HG02852 (cell line): ENCODE results near the gene CDC42BPB.
A peak's percentile ranks its signal among the peaks of the same experiment; 100 is the strongest.
"Not testable (repeated sequence)": the region's sequence is repeated elsewhere in the genome, so short reads cannot be mapped to it uniquely, and the experiment has no call there.

ENCODE experiments used
- ATAC-seq: cut with Tn5 transposase; IDR thresholded peaks from one replicate; pipeline ENCODE4 v1.9.1; 2021; ENCODE audit warnings: mild to moderate bottlenecking, moderate library complexity; ENCODE audit not compliant: unreplicated experiment

Gene CDC42BPB

DNA sequence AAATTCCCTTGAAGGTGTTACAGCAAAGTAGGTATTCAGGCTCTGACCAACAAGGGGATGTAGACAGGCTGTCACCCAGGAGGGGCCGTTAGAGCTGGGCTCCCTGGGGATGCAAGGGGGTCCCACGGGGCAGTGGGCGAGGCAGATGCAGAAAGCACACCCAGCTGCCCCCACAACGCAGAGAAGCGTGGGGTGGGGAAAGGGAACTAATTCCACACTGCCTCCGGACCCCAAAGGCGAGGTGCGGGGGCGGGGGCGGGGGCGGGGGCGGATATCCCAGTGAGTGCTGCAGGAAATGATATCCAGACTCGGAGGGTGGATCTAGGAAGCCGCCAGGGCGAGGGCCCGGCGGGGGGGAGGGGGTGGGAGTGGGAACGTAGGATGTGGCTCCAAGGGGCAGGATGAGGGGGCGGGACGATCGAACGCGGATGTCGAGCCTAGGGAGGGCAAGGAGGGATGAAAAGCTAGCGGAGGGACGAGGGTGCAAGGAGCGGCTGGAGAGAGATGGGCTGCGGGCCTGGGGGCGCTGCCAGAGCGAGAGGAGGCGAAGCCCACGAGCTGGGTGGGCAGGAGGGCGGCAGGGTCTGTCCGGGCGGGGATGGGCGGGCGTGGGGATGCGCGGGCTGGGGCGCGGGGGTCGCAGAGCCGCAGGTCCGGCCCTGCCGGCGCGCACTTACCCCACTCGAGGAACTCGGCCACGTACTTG, 874 bp downstream of the CDC42BPB start:
- no peak for ATAC-seq

DNA sequence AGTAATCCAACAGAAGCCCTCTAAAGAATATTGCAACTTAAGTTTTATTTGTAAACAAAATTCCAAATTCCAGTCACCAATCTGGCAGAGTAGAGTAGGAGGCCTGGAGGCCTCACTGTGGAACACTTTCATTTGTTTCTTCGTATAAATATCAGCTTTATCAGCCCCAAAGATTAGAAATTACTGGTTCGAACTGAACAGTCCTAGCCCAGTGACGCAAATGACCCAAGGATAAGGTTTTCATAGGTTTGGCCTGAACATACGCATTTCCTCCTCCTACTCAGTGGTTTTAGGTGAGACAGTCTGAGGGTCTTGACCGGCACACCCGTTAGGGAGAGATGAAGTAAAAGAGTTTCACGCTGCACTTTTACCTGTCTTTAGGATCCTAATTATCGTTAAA, 1.7 kb downstream of the CDC42BPB start:
- ATAC-seq, result no peak

DNA sequence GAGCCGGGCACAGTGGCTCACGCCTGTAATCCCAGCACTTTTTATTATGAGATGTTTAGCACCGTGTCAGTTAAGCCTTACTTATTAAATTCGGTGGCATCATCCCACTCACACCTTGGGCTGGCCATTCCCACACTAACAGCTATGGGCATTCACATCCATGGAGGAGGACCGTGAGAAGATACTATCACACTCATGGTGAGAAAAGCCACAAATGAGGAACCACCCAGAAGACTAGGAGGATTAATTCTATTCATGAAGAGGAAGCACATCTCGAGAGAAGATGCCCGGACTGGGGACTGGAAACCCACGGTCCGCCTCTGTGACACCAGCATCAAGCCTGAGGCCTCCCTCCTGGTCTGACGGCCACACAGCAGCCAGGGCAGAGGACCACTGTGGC, 4.9 kb downstream of the CDC42BPB start:
- no peak for ATAC-seq

DNA sequence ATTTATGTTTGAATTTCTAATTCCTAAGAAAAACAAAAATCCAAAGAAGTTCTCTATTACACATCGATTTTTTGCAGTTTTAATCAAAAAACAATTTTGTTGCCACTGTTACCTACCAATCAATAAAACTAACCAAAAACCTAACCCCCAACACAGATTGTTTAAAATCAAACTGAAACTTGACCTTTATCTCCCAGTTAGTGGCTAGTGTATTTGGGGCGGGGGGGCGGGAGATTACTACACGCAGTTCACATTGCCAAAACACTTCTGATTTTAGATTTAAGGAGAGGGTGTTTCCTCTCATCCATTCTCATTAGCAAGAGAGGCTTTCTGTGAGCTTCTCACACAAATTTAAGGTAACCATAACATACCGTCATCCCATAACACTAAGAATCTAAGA, 6.4 kb downstream of the CDC42BPB start:
- no peak for ATAC-seq

DNA sequence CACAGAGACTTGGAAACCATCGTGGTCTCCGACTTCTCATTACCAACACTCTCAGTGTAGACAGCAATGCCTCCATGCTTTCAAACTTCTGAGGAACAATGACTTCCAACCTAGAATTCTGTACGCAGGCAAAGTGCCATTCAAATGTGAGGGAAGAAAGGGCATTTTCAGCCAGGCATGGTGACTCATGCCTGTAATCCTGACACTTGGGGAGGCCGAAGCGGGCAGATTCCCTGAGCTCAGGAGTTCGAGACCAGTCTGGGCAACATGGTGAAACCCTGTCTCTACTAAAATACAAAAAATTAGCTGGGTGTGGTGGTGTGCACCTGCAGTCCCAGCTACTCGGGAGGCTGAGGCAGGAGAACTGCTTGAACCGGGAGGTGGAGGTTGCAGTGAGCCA, 9.9 kb downstream of the CDC42BPB start:
- not testable (repeated sequence) for ATAC-seq

DNA sequence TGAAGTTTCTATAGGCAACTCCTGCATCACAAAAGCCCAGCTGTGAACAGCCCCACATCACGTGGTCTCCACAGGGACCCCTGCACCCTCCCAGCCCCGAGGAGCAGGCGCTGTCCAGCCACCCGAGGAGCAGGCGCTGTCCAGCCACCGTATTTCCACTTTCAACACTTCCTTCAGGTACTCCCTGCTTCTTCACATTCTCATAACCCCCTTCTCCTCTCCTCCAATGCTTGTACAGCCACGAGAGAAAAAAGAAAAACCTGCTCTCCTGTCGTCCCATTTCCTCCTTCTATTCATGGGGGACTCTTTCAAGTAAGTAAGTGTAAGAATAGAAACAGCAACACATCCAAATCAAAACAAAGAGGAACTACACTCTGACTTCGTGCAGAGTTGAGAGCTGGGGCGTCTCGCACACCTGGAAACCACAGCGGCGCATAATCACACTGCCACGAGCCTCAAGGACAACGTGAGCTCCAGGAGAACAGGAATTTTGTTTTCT, 11.9 kb downstream of the CDC42BPB start:
- ATAC-seq, result peak; percentile 57

DNA sequence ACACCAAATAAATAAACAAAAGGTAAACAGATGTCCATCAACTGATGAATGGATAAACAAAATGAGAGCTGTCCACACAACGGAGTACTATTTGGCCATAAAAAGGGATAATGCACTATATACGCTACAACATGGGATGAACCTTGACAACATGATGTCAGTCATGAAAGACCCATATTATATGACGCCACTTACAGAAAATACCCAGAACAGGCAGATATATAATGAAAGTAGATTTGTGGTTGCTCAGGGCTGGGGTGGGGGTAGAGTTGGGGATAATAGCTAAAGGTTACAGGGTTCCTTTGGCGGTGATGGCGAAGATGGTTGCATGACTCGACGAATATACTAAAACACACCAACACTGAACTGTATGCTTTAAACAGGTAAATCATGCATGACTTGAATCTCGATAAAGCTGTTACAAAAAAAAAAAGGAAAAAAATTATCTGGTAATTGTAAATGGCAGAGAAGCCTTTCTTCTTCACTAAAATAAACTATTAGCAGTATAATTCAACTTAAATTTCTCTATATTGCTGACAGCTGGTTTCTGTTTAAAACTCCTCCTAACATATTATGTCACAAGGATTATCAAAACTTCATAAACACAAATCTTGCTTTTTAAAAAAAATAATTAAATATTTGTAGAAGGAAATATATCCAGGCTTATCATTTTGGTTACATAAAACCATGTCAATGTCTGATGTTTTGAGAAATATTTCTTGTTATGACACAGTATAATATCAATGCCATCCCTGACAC, 13.9 kb downstream of the CDC42BPB start:
- no peak for ATAC-seq

DNA sequence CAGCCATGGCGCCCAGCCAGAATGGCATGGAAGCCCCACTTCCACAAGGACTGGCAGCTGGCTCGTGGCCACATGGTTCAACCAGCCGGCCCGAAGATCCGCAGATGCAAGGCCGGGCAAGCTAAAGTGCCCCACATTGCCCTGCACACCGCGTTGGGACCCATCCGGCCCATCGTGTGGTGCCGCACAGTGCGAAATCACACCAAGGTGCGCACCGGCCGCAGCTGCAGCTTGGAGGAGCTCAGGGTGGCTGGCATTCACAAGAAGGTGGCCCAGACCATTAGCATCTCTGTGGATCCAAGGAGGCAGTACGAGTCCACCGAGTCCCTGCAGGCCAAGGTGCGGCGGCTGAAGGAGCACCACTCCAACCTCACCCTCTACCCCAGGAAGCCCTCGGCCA, 15.9 kb downstream of the CDC42BPB start:
- ATAC-seq, result no peak

DNA sequence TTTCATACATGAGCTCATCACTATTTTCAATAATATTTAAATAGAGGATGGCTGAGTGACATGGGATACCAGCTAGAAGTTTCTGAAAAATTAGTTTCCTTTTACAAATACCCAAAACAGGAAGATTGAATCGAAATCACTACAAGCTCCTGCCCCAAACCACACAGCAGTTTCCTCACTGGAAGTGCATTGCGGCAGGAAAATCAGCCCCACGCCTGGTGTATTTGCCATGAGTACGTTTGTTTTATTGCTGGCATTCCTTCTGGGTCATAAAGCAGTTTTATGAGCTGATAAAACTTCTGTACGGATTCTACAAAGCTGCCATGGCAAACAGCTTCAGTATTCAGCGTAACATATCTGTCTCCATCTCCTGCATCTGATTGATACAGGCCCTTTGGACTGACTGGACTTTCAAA, 23.7 kb downstream of the CDC42BPB start:
- no peak for ATAC-seq

DNA sequence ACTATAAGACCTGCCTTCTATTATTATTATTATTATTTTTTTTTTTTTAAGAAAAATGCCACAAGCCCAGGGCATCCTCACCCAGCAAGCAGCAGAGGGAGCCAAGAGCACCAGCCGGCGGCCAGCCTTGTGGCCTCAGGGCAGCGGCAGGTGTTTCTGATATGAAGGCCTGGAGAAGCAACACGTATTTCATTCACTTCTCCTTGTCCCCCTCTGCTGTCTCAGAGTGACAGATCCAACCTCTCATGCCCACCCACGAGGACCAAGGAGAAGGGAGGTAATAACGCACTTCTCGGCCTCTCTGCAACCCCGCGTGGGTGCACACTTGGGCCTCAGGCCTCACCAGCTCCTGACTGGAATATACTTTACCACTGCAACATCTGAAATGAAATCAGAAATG, 25.4 kb downstream of the CDC42BPB start:
- no peak for ATAC-seq

DNA sequence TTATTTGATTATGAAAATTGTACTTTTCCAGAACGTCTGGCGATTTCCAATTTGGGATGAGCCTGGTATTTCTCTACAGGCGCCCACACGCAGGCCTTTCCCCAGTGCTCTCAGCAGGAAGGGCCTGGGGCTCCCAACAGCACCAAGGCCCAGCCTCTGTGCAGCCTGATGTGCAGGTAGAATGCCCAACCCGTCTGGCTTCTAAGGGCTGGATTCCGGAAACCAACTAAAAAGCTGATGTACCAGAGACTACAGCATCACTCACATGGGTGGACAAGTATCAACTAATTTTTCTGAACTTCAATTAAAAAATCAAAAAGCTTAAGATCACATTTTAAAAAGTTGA, 25.8 kb downstream of the CDC42BPB start:
- ATAC-seq, result no peak

DNA sequence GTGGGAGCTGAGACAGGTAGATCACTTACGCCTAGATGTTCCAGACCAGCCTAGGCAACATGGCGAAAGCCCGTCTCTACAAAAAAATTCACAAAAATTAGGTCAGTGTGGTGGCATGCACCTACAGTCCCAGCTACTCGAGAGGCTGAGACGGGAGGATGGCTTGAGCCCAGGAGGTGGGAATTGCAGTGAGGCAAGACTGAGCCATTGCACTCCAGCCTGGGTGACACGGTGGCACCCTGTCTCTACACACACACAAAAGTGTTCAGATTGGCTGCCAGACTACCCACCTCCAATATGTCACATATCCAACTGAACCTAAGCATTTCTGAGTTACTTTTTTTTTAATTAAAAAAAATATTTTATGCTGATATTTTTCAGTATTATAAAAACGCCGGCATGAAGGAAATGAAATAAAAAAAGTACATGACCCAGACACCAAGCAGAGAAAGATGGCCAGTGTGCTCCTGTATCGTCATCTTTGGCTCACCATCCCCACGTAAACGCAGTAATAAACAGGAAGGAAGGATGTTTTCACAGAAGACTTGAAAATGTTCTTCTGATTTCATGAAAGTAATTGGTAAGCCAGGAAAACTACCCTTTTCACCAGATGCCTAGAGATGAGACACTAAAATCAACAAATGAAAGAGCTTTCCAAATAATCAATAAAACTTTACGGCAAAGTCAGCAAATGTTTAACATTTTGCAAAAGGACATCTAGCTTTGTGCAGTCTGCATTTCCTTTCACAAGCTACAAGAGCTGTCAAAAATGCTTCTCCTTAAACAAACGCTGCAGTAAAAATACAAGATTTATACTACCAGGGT, 26.4 kb downstream of the CDC42BPB start:
- ATAC-seq, result no peak

DNA sequence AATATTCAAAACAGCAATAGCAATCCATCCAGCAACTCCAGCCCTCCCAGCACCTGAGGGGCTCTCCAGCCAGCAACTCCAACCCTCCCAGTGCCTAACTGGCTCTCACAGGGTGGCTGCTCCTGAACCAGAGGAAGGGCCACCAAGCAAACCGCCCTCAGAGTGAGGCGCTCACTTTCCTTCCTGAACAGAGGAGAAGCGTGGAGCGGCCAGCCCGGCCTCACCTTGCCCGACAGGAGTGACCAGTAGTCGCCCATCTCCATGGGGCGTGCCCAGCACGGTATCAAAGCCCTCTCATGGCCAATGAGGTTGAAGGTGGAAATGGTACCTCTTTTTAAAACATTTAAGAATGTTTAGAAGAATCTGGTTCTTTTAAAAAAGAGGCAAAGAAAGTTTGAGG, 27.4 kb downstream of the CDC42BPB start:
- no peak for ATAC-seq

DNA sequence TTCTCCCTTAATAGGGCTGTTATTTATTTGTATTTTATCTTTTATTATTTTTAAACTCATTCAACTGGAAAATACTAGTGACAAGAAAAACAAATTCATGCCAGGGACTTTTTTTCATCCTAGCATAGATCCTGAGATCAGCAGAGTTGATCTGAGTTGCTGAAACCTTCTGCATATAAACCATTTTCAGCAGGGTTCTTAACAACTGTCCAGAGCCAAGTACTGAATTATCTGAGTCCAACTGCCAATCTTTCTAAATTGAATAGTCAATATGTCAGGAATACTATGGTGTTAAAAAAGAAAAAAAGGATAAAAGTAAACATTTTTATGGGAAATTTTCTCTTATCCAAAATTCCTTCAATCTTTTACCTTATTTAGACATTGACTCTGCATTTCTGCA, 28.6 kb downstream of the CDC42BPB start:
- ATAC-seq, result no peak

DNA sequence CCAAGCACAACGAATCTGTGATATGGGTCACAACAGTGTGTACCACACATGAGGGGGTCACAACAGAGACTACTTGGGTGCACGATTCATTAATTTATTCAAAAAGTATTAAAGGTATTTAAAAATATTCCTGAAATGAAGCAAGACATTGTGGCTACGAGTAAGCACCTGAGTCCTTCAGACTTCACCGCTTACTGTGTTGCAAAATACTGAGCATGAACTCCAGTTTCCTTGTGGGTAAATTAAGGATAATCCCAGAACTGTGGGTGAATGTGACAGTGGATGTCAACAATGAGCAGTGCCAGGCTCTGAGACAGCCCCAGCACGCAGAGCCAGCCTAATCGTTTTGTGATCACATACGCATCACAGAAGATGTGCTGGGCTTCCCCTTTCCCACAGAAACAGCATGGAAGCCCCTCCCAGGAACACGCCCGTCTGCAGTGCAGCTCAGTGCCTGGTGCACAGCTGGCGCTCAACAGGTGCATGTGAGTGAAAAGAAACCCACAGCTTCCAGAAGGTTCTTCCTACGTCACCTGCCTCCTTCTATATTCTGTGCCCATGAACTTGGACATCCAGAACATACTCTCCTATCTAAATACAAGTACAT, 29.1 kb downstream of the CDC42BPB start:
- no peak for ATAC-seq

DNA sequence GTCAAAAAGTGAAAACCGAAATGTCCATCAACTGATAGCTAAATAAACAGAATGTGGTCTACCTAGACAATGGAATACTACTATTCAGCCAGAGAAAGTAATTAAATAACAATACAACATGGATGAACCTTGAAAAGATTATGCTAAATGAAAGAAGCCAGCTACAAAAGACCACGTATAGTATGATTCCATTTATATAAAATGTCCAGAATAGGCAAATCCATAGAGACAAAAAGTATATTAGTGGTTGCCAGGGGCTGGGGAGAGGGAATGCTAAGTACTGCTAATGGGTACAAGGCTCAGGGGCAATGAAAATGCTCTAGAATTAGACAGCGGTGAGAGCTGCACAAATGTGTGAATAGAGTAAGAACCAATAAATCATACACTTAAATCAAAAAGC, 29.9 kb downstream of the CDC42BPB start:
- no peak for ATAC-seq

DNA sequence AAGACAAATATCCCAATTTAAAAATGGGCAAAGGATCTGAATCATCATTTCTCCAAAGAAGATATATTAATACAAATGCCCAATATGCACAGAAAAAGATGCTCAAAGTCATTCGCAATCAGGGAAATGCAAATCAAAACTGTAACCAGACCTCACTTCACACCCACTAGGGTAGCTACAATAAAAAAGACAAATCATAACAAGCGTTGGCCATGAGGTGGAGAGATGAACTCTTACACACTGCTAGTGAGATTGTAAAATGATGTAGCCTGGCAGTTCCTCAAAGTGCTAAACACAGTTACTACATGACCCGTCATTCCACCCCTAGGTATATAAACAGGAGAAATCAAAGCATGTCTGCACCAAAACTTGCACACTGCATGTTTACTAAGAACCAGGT, 30.4 kb downstream of the CDC42BPB start:
- ATAC-seq, result no peak

DNA sequence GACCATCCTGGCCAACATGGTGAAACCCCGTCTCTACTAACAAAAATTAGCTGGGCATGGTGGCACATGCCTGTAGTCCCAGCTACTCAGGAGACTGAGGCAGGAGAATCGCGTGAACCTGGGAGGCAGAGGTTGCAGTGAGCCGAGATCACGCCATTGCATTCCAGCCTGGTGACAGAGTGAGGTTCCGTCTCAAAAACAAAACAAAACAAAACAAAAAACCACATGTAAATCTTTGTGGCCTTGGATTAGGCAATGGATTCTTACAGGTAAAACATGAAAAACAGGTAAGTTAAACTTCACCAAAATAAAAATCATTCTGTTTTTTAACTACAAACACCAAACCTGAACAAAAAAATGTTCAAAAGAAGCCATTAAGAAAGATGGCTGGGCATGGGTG, 31.2 kb downstream of the CDC42BPB start:
- not testable (repeated sequence) for ATAC-seq

DNA sequence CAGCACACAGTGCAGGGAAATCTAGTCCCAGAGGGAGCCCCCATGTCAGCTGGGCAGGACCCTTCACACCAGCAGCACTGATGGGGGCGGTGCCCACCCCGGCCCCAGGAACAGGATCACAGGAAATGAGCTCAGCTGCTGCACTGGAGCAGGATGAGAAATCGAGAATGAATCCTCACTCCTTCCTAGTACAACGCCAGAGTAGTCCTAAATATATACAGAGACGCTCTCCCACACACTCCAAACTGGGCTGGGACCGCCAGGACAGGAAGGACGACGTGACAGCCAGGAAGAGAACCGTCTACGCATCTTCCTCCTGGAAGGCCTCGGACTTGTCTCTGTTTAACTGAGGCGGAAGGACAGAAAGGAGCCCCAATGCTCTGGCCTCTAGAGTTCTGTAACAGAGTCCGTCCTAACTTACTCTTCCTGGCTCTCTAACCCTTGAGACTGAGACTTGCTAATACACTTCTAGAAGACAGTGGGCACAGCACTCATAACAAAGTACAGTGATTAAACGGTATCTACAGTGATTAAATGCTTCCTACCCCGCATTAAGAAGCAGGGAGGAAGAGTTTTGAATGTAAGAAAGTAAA, 33.4 kb downstream of the CDC42BPB start:
- ATAC-seq, result no peak

DNA sequence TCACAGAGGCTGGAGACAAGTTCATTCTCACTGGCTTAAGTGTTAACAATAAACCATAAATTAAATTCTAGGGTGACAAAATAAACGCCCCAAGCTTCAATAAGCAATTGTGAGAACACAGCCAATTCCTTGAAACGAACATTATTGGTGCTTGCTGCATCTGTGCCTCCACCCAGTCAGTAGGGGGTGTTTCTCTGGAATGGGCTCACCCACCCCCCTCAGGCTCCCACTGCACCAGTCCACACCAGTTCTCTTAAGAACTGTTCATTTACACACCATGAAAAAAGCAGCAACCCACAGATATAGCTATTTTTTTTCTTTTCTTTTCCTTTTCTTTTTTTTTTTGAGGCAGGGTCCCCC, 34.7 kb downstream of the CDC42BPB start:
- no peak for ATAC-seq
